ENCODE measurements around the gene C16orf89.

DNA sequence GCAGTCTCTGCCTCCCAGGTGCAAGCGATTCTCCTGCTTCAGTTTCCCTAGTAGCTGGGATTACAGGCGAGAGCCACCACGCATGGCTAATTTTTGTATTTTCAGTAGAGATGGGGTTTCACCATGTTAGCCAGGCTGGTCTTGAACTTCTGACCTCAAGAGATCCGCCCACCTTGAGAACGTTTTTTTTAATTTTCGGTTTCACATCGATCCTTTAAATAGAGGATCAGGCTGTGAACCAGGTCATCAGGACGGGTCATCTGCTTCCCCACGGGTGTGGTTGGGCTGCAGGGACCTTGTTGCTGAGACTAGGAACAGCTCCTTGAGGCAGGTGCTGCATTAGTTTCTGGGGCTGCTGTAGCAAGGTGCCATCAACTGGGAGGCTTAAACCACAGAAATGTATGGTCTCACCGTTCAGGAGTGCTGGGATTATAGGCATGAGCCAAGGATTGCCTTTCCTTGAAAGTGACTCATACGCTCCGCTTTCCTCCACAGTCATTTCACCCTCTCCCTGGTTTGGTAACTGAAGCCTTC, 24.1 kb downstream of the C16orf89 start:
- TF ChIP-seq, protein P1, sequence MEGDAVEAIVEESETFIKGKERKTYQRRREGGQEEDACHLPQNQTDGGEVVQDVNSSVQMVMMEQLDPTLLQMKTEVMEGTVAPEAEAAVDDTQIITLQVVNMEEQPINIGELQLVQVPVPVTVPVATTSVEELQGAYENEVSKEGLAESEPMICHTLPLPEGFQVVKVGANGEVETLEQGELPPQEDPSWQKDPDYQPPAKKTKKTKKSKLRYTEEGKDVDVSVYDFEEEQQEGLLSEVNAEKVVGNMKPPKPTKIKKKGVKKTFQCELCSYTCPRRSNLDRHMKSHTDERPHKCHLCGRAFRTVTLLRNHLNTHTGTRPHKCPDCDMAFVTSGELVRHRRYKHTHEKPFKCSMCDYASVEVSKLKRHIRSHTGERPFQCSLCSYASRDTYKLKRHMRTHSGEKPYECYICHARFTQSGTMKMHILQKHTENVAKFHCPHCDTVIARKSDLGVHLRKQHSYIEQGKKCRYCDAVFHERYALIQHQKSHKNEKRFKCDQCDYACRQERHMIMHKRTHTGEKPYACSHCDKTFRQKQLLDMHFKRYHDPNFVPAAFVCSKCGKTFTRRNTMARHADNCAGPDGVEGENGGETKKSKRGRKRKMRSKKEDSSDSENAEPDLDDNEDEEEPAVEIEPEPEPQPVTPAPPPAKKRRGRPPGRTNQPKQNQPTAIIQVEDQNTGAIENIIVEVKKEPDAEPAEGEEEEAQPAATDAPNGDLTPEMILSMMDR (conservative IDR thresholded peaks at IDR 0.05; ENCODE audit: low read depth, low read length), result no peak
- no peak for TF ChIP-seq EZH2 (IDR thresholded peaks at IDR 0.05; ENCODE audit: borderline replicate concordance, low read depth, low read length, poor library complexity, severe bottlenecking)

All from A673 (cell line).